ENCODE measurements around the gene NR1I2. TPM values are rescaled to one million over a fixed set of nuclear protein-coding genes. Genes with fewer than 3 reads are reported as not detected.

NR1I2 gene
- total and polyA plus RNA-seq, 2 donors (not counting 1 experiment from before 2014, with no cell fraction given), result 0.03 TPM; not detected in 1

- DNase-seq (ENCODE audit: low read depth in 2 of 2), result no peak
- Histone ChIP-seq H3K27ac (ENCODE audit: insufficient read depth, low read length) (no peak overlapping the region), H3K9me3 (ENCODE audit: control insufficient read depth, insufficient read depth, low read depth, low read length) (no peaks in the 10 kb centered on the region), H3K79me2 (ENCODE audit: control insufficient read depth, insufficient read depth, low read length) (no peaks in the 10 kb centered on the region), H2AFZ (ENCODE audit: low read length) (no peak overlapping the region), H3K9ac (ENCODE audit: insufficient read depth, low read length) (no peak overlapping the region), H3K4me1 (ENCODE audit: control insufficient read depth, extremely low read depth, insufficient read depth, low read length) (no peaks in the 10 kb centered on the region), H4K20me1 (ENCODE audit: control insufficient read depth, extremely low read depth, insufficient read depth, low read length) (no peaks in the 10 kb centered on the region), H3K36me3 (ENCODE audit: control insufficient read depth, insufficient read depth, low read length) (no peaks in the 10 kb centered on the region), H3K27me3 (ENCODE audit: control insufficient read depth, insufficient read depth, low read length) (no peaks in the 10 kb centered on the region), H3K4me3 (replicated peaks in 1 of 4; ENCODE audit: control extremely low read depth in 1 of 4, insufficient read depth in 1 of 4, low read depth in 3 of 4, low read length in 4 of 4) (no peak overlapping the region), H3K4me2 (ENCODE audit: extremely low read depth, insufficient read depth, low read length) (no peak overlapping the region)
- TF ChIP-seq EZH2 (IDR thresholded peaks at IDR 0.05; ENCODE audit: low read length, missing control alignments) (no peak), CTCF (conservative IDR thresholded peaks at IDR 0.05 in 1 of 2, IDR thresholded peaks at IDR 0.05 in 1 of 2; ENCODE audit: low read depth in 1 of 2, low read length in 2 of 2) (no peak)
Observed at GRCh38 chr3:119795849-119796248, 13.9 kb downstream of the NR1I2 start.

GRCh38 chr3:119796368-119796767 lies 14.5 kb downstream of the NR1I2 start:
- H3K4me1 ChIP-seq (ENCODE audit: control insufficient read depth, extremely low read depth, insufficient read depth, low read length), result no peaks in the 10 kb centered on the region
- TF ChIP-seq EZH2 (IDR thresholded peaks at IDR 0.05; ENCODE audit: low read length, missing control alignments) (no peak), CTCF (conservative IDR thresholded peaks at IDR 0.05 in 1 of 2, IDR thresholded peaks at IDR 0.05 in 1 of 2; ENCODE audit: low read depth in 1 of 2, low read length in 2 of 2) (no peak)
- no peak for DNase-seq (ENCODE audit: low read depth in 2 of 2)
- H3K4me3 ChIP-seq (replicated peaks in 1 of 4; ENCODE audit: control extremely low read depth in 1 of 4, insufficient read depth in 1 of 4, low read depth in 3 of 4, low read length in 4 of 4), result no peak overlapping the region
- H3K27ac ChIP-seq (ENCODE audit: insufficient read depth, low read length), result no peak overlapping the region
- no peaks in the 10 kb centered on the region for H3K36me3 ChIP-seq (ENCODE audit: control insufficient read depth, insufficient read depth, low read length)
- H3K79me2 ChIP-seq (ENCODE audit: control insufficient read depth, insufficient read depth, low read length), result no peaks in the 10 kb centered on the region
- no peak overlapping the region for H3K9ac ChIP-seq (ENCODE audit: insufficient read depth, low read length)
- H2AFZ ChIP-seq (ENCODE audit: low read length), result no peak overlapping the region
- no peaks in the 10 kb centered on the region for H3K27me3 ChIP-seq (ENCODE audit: control insufficient read depth, insufficient read depth, low read length)
- H3K9me3 ChIP-seq (ENCODE audit: control insufficient read depth, insufficient read depth, low read depth, low read length), result no peaks in the 10 kb centered on the region
- no peaks in the 10 kb centered on the region for H4K20me1 ChIP-seq (ENCODE audit: control insufficient read depth, extremely low read depth, insufficient read depth, low read length)
- H3K4me2 ChIP-seq (ENCODE audit: extremely low read depth, insufficient read depth, low read length), result no peak overlapping the region

- Histone ChIP-seq H3K9me3 (ENCODE audit: control insufficient read depth, insufficient read depth, low read depth, low read length) (no peaks in the 10 kb centered on the region), H3K4me3 (replicated peaks in 1 of 4; ENCODE audit: control extremely low read depth in 1 of 4, insufficient read depth in 1 of 4, low read depth in 3 of 4, low read length in 4 of 4) (no peak overlapping the region), H3K36me3 (ENCODE audit: control insufficient read depth, insufficient read depth, low read length) (no peaks in the 10 kb centered on the region), H3K27me3 (ENCODE audit: control insufficient read depth, insufficient read depth, low read length) (no peaks in the 10 kb centered on the region), H3K4me1 (ENCODE audit: control insufficient read depth, extremely low read depth, insufficient read depth, low read length) (no peaks in the 10 kb centered on the region), H3K9ac (ENCODE audit: insufficient read depth, low read length) (no peak overlapping the region), H3K27ac (ENCODE audit: insufficient read depth, low read length) (no peak overlapping the region), H2AFZ (ENCODE audit: low read length) (no peak overlapping the region), H4K20me1 (ENCODE audit: control insufficient read depth, extremely low read depth, insufficient read depth, low read length) (no peaks in the 10 kb centered on the region), H3K4me2 (ENCODE audit: extremely low read depth, insufficient read depth, low read length) (no peak overlapping the region), H3K79me2 (ENCODE audit: control insufficient read depth, insufficient read depth, low read length) (no peaks in the 10 kb centered on the region)
- no peak for TF ChIP-seq EZH2 (IDR thresholded peaks at IDR 0.05; ENCODE audit: low read length, missing control alignments)
- TF ChIP-seq CTCF (conservative IDR thresholded peaks at IDR 0.05 in 1 of 2, IDR thresholded peaks at IDR 0.05 in 1 of 2; ENCODE audit: low read depth in 1 of 2, low read length in 2 of 2), result no peak
- no peak for DNase-seq (ENCODE audit: low read depth in 2 of 2)
Observed at GRCh38 chr3:119796785-119797184, 14.9 kb downstream of the NR1I2 start.

Data from fibroblast of lung (primary cell).